GM18502 (cell line): ENCODE data around the gene NSUN6.

Experiments used
- ATAC-seq: cut with Tn5 transposase; IDR thresholded peaks from one replicate; pipeline ENCODE4 v1.9.1; 2021; ENCODE audit warnings: mild to moderate bottlenecking; ENCODE audit not compliant: unreplicated experiment, poor library complexity

The NSUN6 gene, protein sequence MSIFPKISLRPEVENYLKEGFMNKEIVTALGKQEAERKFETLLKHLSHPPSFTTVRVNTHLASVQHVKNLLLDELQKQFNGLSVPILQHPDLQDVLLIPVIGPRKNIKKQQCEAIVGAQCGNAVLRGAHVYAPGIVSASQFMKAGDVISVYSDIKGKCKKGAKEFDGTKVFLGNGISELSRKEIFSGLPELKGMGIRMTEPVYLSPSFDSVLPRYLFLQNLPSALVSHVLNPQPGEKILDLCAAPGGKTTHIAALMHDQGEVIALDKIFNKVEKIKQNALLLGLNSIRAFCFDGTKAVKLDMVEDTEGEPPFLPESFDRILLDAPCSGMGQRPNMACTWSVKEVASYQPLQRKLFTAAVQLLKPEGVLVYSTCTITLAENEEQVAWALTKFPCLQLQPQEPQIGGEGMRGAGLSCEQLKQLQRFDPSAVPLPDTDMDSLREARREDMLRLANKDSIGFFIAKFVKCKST

DNA sequence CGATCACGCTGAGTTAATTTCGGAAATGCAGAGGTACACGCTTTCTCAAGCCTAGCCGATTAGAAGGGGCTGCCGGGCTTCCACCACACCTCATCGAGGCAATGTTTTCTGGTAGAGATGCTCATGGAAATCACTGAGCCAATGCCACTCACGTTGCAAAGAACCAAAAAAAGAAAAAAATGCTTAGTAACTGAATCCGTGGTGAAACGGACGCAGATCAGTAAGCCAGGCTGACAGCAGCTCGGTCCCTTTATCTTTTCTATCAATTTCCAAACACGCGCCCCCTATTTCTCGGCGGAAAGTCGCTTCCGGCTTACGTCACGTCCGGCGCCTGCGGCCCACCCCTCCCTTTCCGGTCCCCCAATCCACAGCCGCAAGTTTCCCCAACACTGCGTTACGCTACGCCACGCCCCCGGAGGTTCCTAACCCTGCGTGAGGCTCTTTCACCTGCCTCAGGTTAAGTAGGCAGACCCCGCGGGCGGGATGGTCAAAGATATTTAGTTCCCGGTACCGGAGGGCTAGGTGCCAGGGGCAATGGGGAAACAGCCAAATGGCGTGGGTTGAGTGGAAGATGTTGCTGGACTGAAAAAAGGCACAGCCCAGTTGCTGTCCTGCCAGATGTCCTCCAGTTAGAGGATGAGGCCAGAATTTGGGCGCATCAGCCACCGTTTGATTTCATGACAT is at the start of gene NSUN6:
NSUN6 (minus strand) TSS at position 264 of the 684 bp plus-strand sequence. CDS start 384 bp downstream, outside the sequence.
- peak; percentile 98 for ATAC-seq

DNA sequence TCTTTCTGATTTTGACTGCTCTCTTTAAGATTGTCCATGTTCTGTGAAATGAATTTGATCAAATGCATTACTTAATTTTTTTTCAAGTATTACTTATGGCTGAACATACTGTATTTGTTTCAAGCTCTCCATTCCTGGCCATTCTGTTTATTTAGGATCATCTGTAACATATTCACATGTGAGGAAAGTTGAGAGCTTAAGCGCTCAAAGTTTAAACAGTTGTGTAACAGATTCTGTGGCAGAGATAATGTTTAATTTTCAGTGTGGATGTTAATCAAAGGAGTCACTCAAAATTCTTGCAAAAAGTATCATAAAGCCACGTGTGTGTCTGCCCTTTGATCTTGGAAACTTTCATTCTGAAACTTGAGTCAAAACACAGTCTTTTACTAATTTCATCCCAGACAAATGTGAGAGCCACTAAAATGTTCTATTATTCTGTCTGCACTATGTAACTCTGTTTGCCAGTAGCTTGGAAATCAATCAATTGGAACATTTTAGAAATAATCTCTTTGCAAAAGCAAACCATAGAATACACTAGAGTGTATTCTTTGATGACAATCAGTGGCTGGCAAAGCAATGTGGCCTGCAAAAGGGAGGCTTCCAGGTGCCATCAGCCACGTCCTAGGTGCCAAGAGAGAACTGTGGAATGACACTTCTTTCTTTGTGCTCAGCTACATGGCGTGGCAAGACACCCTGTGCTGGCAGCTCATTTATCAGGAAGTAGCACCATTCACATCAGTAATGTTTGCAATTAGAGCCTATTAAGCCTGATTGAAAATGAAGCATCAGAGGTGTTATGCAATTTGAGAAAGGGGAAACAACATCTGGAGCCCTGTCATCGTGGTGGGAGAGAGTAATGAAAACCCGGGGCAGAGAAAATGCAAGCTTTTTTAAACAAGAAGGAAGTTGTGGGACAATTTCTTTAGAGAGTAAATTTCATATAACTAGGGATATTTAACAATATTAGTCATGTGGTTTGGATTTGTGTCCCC is 48.8 kb upstream of the NSUN6 start:
- ATAC-seq: no peak

- no peak for ATAC-seq
These were observed 39.2 kb upstream of the NSUN6 start for GRCh38 chr10:18690541-18690940.

DNA sequence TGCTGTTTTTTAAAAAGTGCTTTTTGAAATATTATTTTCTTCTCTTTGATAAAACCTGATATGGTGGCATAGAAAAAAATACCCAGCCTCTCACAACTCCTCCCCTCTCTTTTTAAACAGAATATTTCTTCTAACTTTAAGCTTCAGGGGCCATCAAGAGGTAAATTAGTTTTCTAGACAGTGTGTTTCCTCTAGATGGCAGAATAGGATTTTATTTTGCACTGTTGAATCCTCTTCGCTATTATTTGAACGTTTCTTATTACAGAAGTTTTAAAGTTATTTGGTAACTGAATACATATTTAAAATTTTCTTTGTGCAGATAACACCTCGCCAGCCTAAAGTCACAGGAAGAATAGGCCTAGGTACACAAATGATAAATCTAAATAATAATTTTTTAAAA is 38.1 kb upstream of the NSUN6 start:
- no peak for ATAC-seq

DNA sequence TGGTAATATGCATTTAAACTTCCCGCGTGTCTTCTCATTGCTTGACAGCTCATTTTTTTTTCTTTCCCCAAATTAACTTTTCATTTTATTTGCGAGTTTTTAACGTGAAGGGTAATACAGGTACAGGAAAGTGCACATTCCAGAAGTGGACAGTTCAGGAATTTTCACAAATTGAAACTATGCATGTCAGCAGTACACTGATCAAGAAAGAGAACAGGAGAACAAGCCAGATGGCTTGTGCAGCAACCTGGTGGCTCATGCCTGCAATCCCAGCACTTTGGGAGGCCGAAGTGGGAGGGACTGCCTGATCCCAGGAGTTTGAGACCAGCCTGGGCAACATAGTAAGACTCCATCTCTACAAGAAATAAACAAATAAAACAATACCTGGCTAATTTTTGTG is 36.3 kb upstream of the NSUN6 start:
- ATAC-seq: no peak

- no peak for ATAC-seq
These were observed 35.8 kb upstream of the NSUN6 start for GRCh38 chr10:18687195-18687594.

DNA sequence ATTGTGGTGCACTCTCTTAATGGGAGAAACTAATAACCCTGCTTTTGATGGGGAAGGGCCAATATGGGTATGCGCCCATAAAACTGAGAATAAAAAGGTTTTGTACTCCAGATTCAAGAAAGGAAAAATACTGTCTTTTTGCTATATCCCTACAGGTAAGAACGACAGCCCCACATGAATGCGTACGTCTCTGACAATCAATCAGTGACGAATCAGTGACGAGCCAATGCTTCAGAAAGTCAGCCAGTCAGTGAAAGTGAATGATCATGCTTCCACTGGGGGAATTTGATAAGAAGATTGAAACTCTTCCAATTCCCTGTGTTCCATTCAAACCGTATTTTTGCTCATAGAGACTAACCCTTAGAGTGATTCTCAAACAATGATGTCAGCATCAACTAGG is 34.2 kb upstream of the NSUN6 start:
- no peak for ATAC-seq

GRCh38 chr10:18684953-18685352 is 33.6 kb upstream of the NSUN6 start:
- no peak for ATAC-seq

GRCh38 chr10:18684416-18684815 is 33.0 kb upstream of the NSUN6 start:
- ATAC-seq: no peak

DNA sequence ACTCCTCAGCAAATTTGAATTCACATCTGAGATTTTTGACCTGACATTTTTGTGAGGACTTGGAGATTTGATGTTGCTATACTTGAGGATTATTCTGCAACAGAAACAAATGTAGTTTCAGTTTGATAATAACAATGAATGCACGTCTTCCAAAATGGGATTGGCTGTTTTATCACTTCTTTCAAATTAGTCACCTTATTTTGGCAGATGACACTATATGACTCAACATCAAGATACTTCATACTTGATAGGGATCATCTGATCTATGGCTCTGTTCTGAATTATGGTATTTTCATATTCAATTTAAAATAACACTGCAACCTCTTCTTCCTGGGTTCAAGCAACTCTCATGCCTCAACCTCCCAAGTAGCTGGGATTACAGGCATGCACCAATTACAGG is 32.0 kb upstream of the NSUN6 start:
- ATAC-seq: no peak

DNA sequence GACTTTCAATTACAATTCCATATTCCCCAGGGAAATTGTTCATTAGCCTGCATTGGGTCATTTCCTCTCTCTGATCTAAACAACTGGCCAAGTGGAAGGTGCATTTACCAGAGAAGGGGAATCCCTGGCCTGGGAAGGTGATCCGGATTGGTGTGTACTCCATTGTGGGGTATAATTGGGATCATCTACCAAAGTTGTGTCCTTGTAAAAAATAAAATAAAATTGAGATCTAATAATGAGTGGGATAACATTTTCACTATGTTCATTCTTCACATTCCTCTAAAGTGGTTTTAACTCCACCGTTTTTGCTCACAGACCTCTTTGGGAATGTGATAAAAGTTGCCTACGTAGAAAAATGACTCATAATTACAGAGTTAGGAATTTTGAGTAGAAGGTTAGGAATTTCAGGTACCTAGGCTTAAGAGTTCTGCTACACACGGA is 30.6 kb upstream of the NSUN6 start:
- ATAC-seq: no peak

DNA sequence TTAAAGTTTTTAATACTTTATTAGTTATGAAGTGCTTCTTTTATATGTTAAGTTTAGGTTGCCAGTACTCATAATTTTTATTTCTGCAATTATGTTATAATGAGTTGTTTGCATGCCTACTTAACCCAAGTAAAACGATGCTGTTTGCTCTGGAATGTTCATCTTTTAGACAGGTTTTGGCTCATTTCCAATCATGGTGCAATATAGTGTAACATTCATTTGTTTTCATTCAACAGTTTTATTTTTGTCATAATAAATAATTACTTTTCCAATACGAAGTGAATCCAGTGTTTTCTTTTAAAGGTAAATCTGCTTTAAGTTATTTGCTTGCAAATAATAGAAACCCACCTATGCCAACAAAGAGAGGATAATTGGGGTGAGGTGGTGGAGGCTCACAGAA is 30.0 kb upstream of the NSUN6 start:
- ATAC-seq: no peak

- no peak for ATAC-seq
These were observed 29.4 kb upstream of the NSUN6 start for GRCh38 chr10:18680754-18681153.

DNA sequence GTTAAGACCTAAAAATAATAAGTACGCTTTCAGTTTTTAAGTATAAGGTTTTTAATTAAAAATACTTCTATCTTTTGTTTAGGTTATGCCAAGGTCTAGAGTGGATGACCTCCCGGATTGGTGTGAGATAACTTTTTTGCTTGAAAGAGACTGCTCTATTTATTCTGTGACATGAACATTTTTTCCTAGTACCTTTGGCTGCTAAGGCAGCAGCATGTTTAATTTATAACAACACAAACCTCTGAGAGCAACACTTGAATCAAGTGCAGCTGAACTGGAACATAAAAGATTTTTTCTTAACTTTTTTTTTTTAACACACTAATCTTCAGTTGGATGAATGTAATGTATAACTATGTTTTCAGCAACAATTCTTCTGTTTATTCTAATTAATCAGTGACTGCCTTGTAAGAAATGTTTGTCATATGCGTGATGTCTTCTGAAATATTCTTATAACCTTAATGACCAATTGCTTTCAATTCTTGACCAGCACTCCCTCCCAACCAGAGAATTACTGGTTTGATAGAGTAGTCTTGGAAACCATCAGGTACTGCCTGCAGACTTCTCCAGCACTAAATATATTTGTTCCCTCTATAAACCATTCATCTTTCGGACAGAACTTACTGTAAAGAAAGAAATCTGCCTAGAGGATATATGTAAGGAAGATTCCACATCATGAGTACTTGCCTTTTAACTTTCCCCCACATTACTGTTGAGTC is 23.9 kb upstream of the NSUN6 start:
- no peak for ATAC-seq

GRCh38 chr10:18668026-18668425 is 16.6 kb upstream of the NSUN6 start:
- no peak for ATAC-seq

GRCh38 chr10:18666810-18667209 is 15.4 kb upstream of the NSUN6 start:
- no peak for ATAC-seq

DNA sequence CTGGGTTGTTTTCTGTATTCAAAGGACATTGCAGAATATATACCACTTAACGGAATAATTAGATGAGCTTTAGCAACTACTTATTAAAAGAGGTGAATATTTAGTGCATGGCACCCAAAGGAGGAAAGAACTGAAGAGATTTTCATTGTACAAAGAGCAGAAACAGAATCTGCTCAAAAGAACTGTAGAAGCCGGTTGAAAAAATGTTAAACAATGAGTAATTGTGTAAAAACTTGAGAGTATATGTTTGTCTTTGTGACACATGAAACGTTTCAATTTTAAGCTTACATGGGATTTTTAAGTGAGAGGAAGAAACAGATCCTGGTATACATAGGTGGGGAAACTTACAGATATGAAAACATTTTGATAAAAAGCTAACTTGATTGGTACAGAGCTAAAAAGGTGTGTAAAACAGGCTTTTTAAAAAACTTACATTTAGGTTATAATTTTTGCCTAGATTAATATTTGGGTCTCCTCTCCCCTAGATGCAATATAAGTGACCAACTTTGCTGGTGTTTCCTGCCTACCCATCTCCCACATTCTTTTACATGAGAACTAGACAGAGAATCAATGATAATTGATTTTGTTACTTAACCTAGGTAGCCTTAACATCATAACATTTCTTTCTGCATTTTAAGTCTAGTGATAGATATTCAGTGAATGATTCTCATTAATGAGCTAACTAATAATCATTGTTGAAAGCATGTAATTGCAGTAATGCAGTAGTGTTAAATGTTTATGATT is 14.6 kb upstream of the NSUN6 start:
- ATAC-seq: no peak

DNA sequence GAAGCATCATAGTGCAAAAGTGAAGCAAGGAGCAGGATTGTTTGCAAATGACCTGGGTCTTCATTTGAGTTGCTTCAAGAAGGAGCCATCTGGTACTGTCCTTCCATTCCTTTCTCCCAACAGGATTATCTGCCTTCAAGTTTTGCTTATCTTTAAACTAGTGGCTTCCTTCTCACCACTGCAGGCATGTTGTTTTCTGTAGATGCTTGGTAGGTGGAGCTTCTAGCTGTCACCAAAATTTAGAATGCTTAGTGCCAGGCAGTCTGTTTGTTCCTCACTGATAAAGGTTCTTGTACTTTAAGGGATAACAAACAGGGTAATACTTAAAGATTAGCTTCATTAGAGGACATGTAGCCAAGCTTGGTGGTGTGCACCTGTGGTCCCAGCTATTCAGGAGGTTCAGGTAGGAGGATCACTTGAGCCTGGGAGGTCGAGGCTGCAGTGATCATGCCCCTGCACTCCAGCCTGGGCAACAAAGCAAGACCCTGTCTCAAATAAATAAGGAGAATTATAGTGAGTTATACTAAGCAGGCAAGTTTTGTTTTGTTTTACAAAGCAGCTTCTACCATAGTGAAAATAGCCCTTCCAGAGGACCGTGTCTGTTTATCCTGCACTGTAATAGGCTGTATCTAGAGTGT is 13.6 kb upstream of the NSUN6 start:
- ATAC-seq: no peak
